Stimulated activated CD4-positive, alpha-beta T cell treated with anti-CD3 and anti-CD28 coated beads, Interleukin-15, amount 100 ng/mL, for 1 hour (primary cell): ENCODE data around the gene TTI1.

Source experiments
- DNase-seq, 2 donors: peaks; one replicate each; pipeline ENCODE4 v3.0.0-alpha.2; 2020; ENCODE audit warnings: low read depth in 1 of 2, low spot score in 1 of 2

The TTI1 gene

GRCh38 chr20:37989601-37990295 is 43.5 kb downstream of the TTI1 start:
- DNase-seq, result no peak

GRCh38 chr20:37988306-37988954 is 44.8 kb downstream of the TTI1 start:
- DNase-seq, result no peak

GRCh38 chr20:37987602-37988290 is 45.5 kb downstream of the TTI1 start:
- DNase-seq, result no peak

- DNase-seq, result no peak
These were observed 46.2 kb downstream of the TTI1 start for GRCh38 chr20:37986873-37987601.

GRCh38 chr20:37986044-37986858 is 47.0 kb downstream of the TTI1 start:
- no peak for DNase-seq

- no peak for DNase-seq
These were observed 49.1 kb downstream of the TTI1 start for GRCh38 chr20:37984018-37984785.

GRCh38 chr20:37983286-37983685 is 50.0 kb downstream of the TTI1 start:
- DNase-seq, result no peak

GRCh38 chr20:37981568-37981967 is 51.7 kb downstream of the TTI1 start:
- DNase-seq, result no peak

- DNase-seq, result no peak
These were observed 52.4 kb downstream of the TTI1 start for GRCh38 chr20:37980876-37981275.

- no peak for DNase-seq
These were observed 52.9 kb downstream of the TTI1 start for GRCh38 chr20:37980383-37980782.

- no peak for DNase-seq
These were observed 54.0 kb downstream of the TTI1 start for GRCh38 chr20:37979021-37979985.

- DNase-seq, result no peak
These were observed 55.5 kb downstream of the TTI1 start for GRCh38 chr20:37977786-37978185.

- DNase-seq, result no peak
These were observed 55.9 kb downstream of the TTI1 start for GRCh38 chr20:37977338-37977737.

- no peak for DNase-seq
These were observed 56.4 kb downstream of the TTI1 start for GRCh38 chr20:37976887-37977286.

- no peak for DNase-seq
These were observed 60.0 kb downstream of the TTI1 start for GRCh38 chr20:37973059-37973910.

- no peak for DNase-seq
These were observed 60.8 kb downstream of the TTI1 start for GRCh38 chr20:37972256-37973058.

- no peak for DNase-seq
These were observed 61.6 kb downstream of the TTI1 start for GRCh38 chr20:37971561-37972127.
